HG02938 (cell line): ENCODE data around the gene RAB11B.
"Not testable (repeated sequence)": the region's sequence is repeated elsewhere in the genome, so short reads cannot be mapped to it uniquely, and the experiment has no call there.

Source experiments
- ATAC-seq: cut with Tn5 transposase; IDR thresholded peaks from one replicate; pipeline ENCODE4 v1.9.1; 2021; ENCODE audit warnings: mild to moderate bottlenecking, moderate library complexity; ENCODE audit not compliant: unreplicated experiment

The RAB11B gene

GRCh38 chr19:8389891-8390616 is at the start of gene RAB11B:
RAB11B (plus strand) TSS chr19:8390360; CDS start chr19:8390417, 57 bp downstream.
- ATAC-seq, result peak; percentile 93

GRCh38 chr19:8341504-8341903 is 48.7 kb upstream of the RAB11B start:
- not testable (repeated sequence) for ATAC-seq

- no peak for ATAC-seq
Observed at GRCh38 chr19:8342316-8342683, 47.9 kb upstream of the RAB11B start.

- peak; percentile 79 for ATAC-seq
Observed at GRCh38 chr19:8342684-8343482, 47.3 kb upstream of the RAB11B start, which contains the start of gene KANK3. KANK3 (minus strand) TSS chr19:8343262; CDS start chr19:8337828, 5,434 bp downstream.

- ATAC-seq, result no peak
Observed at GRCh38 chr19:8343483-8343844, 46.7 kb upstream of the RAB11B start.

GRCh38 chr19:8349629-8350372 is 40.4 kb upstream of the RAB11B start:
- ATAC-seq, result not testable (repeated sequence)

GRCh38 chr19:8352134-8352827 is 37.9 kb upstream of the RAB11B start:
- no peak for ATAC-seq

- not testable (repeated sequence) for ATAC-seq
Observed at GRCh38 chr19:8352845-8353244, 37.3 kb upstream of the RAB11B start.

- no peak for ATAC-seq
Observed at GRCh38 chr19:8355631-8356402, 34.3 kb upstream of the RAB11B start.

GRCh38 chr19:8357007-8357521 is 33.1 kb upstream of the RAB11B start:
- ATAC-seq, result no peak

GRCh38 chr19:8358948-8359347 is 31.2 kb upstream of the RAB11B start:
- ATAC-seq, result no peak

- ATAC-seq, result no peak
Observed at GRCh38 chr19:8360196-8360595, 30.0 kb upstream of the RAB11B start.

- ATAC-seq, result no peak
Observed at GRCh38 chr19:8361921-8362793, 28.0 kb upstream of the RAB11B start.

GRCh38 chr19:8363803-8364771 is 26.1 kb upstream of the RAB11B start, which contains the start of gene ANGPTL4:
ANGPTL4 (plus strand) TSS chr19:8364155; CDS start chr19:8364322, 167 bp downstream.
- no peak for ATAC-seq

GRCh38 chr19:8366121-8366581 is 24.0 kb upstream of the RAB11B start:
- ATAC-seq, result no peak

- no peak for ATAC-seq
Observed at GRCh38 chr19:8366961-8367326, 23.2 kb upstream of the RAB11B start.

- ATAC-seq, result no peak
Observed at GRCh38 chr19:8367327-8368001, 22.7 kb upstream of the RAB11B start.
